ENCODE data around the gene HELQ. TPM values are rescaled to one million over a fixed set of nuclear protein-coding genes. Genes with fewer than 3 reads are reported as not detected.
A peak's percentile ranks its signal among the peaks of the same experiment; 100 is the strongest.

HELQ gene
- total and polyA plus RNA-seq, 10 of the 15 experiments (the other 5 are each of a cell fraction or from before 2014, with no cell fraction given): 4.5 to 13.3 (median 10.6) TPM

GRCh38 chr4:83440899-83441298 is 14.7 kb downstream of the HELQ start:
- FAIRE-seq: peak; percentile 56
- H3K9me3 ChIP-seq (replicated peaks; ENCODE audit: control insufficient read depth, insufficient read depth, low read length): no peaks in the 10 kb centered on the region
- SMC1A ChIA-PET (ENCODE audit: uncharacterized antibody, unreplicated experiment): interaction anchor here (0.6 to 1.5 kb wide), 3 partner anchors 11 to 13 kb away, joined by 3 to 5 read pairs (median 3); no protein-coding TSS in a partner anchor
- no peaks in the 10 kb centered on the region for H3K79me2 ChIP-seq (ENCODE audit: control insufficient read depth, insufficient read depth, low read length)
- H3K4me1 ChIP-seq (ENCODE audit: control insufficient read depth, insufficient read depth, low read length): no peaks in the 10 kb centered on the region
- no peaks in the 10 kb centered on the region for H4K20me1 ChIP-seq (ENCODE audit: control insufficient read depth, insufficient read depth)
- no TSS peak for BruUV-seq (replicated peaks)
- no peak overlapping the region for H3K9ac ChIP-seq (ENCODE audit: control insufficient read depth, insufficient read depth, low read length)
- no peaks in the 10 kb centered on the region; a peak in 3 of 4 replicates for H3K36me3 ChIP-seq (ENCODE audit: control insufficient read depth in 2 of 2, insufficient read depth in 2 of 2, low read length in 1 of 2)
- no peak for DNase-seq (ENCODE audit: low read depth, low spot score)
- no peak overlapping the region for H3K4me3 ChIP-seq
- in situ Hi-C loops (cut with MboI): no loop called here
- no peak overlapping the region for H3K27ac ChIP-seq (ENCODE audit: control insufficient read depth, insufficient read depth)
- ATAC-seq: peak; percentile 77
- H3K27me3 ChIP-seq (replicated peaks in 1 of 2; ENCODE audit: control insufficient read depth in 2 of 2, insufficient read depth in 2 of 2, low read length in 1 of 2): no peaks in the 10 kb centered on the region
- no peak overlapping the region for H2AFZ ChIP-seq (ENCODE audit: control insufficient read depth, low read depth, low read length)
- intact Hi-C loops (cut with micrococcal nuclease; ENCODE audit: unreplicated experiment): loop anchor here (5.0 kb wide), 1 partner anchor 79 kb away; no protein-coding TSS in a partner anchor
- WGBS (ENCODE audit: insufficient coverage, insufficient replicate concordance, low lambda C conversion rate, missing lambda C conversion rate): 33% methylated on average over 3 of the region's 3 CpGs
- RAD21 ChIA-PET (ENCODE audit: unreplicated experiment): no interaction called here
- POLR2A ChIA-PET: interaction anchor here (0.5 kb wide), 1 partner anchor 1064 kb away, joined by 4 read pairs; no protein-coding TSS in a partner anchor
- H3K4me2 ChIP-seq (ENCODE audit: control insufficient read depth, insufficient read depth): no peak overlapping the region
- CTCF ChIA-PET: no interaction called here
- TF ChIP-seq ATF2 (IDR thresholded peaks at IDR 0.05; ENCODE audit: low read length) (peak; percentile 49; the same call in 1 of the 2 replicates), JUNB (IDR thresholded peaks at IDR 0.05) (0 out of 2 replicates have a peak, but pooled peaks have one; percentile 29), EED (IDR thresholded peaks at IDR 0.05; ENCODE audit: low read depth) (no peak), ZBTB40 (IDR thresholded peaks at IDR 0.05; ENCODE audit: borderline replicate concordance) (no peak), POLR2A (IDR thresholded peaks at IDR 0.05; ENCODE audit: low read depth, low read length) (no peak), HDGF (IDR thresholded peaks at IDR 0.05) (no peak), BACH1 (IDR thresholded peaks at IDR 0.05; ENCODE audit: borderline replicate concordance) (no peak), NR2F1 (conservative IDR thresholded peaks at IDR 0.05) (no peak), PBX3 (IDR thresholded peaks at IDR 0.05; ENCODE audit: insufficient replicate concordance, low read depth, low read length) (no peak), IKZF2 (IDR thresholded peaks at IDR 0.05) (no peak), NKRF (conservative IDR thresholded peaks at IDR 0.05) (no peak), USF2 (IDR thresholded peaks at IDR 0.05; ENCODE audit: borderline replicate concordance, low read depth, low read length) (no peak)
